IMR-90 (cell line): Measurements from ENCODE around the gene SAMD8. TPM values are rescaled to one million over a fixed set of nuclear protein-coding genes. Genes with fewer than 3 reads are reported as not detected.

Experiments
- ATAC-seq: fragments of 200-7000 bp; cut with Tn5 transposase; 2 replicates; pipeline ENCODE4 v1.9.1; 2020; ENCODE audit warnings: low read depth, mild to moderate bottlenecking, moderate library complexity
- BruUV-seq: library from RNA; stranded (reverse); fragments of 400-500 nt; replicated peaks from 2 replicates; lab custom pipeline; 2021; lab: Mats Ljungman, UMichigan
- CTCF ChIA-PET: fragments of 300-600 bp; formaldehyde crosslinking; extraction: SDS; loops from one replicate; lab custom pipeline; 2021; ENCODE audit warnings: antibody characterized with exemption; lab: Yijun Ruan, JAX
- POLR2A ChIA-PET: fragments of 300-600 bp; sonication (Branson Sonifier 250); formaldehyde crosslinking; loops from one replicate; lab custom pipeline; 2022; ENCODE audit warnings: antibody characterized with exemption; ENCODE audit not compliant: unreplicated experiment; lab: Charles Lee
- DNase-seq: peaks from one replicate; pipeline ENCODE4 v3.0.0; 2013
- H2AFZ ChIP-seq: replicated peaks from 2 replicates; pipeline ENCODE3; 2013; ENCODE audit warnings: low read length, mild to moderate bottlenecking; ENCODE audit not compliant: poor library complexity
- H2AK5ac ChIP-seq: 2 replicates; pipeline ENCODE4 v1.6.1; 2013; ENCODE audit warnings: low read depth, low read length, inconsistent platforms
- H2AK9ac ChIP-seq: replicated peaks from 2 replicates; pipeline ENCODE3; 2013; ENCODE audit warnings: mild to moderate bottlenecking, low read depth, low read length, moderate library complexity; ENCODE audit not compliant: poor library complexity
- H2BK120ac ChIP-seq: 2 replicates; pipeline ENCODE4 v1.6.1; 2013; ENCODE audit warnings: low read depth, low read length, inconsistent platforms
- H2BK15ac ChIP-seq: 3 replicates; pipeline ENCODE4 v1.6.1; 2013; ENCODE audit warnings: low read depth, low read length, inconsistent platforms
- H2BK20ac ChIP-seq: 2 replicates; pipeline ENCODE4 v1.6.1; 2013; ENCODE audit warnings: low read depth, mild to moderate bottlenecking, inconsistent platforms, low read length, moderate library complexity
- H2BK5ac ChIP-seq: 2 replicates; pipeline ENCODE4 v1.6.1; 2013; ENCODE audit warnings: mild to moderate bottlenecking, low read depth, low read length, inconsistent platforms; ENCODE audit not compliant: poor library complexity, severe bottlenecking
- H3K14ac ChIP-seq: replicated peaks from 2 replicates; pipeline ENCODE4 v1.6.1; 2013; ENCODE audit warnings: low read depth, low read length, inconsistent platforms
- H3K18ac ChIP-seq: 2 replicates; pipeline ENCODE4 v1.6.1; 2013; ENCODE audit warnings: low read depth, low read length, control low read depth
- H3K23ac ChIP-seq: 2 replicates; pipeline ENCODE4 v1.6.1; 2013; ENCODE audit warnings: low read depth, low read length, inconsistent platforms
- H3K27ac ChIP-seq: 2 replicates; pipeline ENCODE4 v1.5.1; 2013; ENCODE audit warnings: mild to moderate bottlenecking, control low read depth, low read length; ENCODE audit not compliant: insufficient read depth
- H3K27me3 ChIP-seq: 2 replicates; pipeline ENCODE4 v1.6.1; 2013; ENCODE audit warnings: low read length; ENCODE audit not compliant: control insufficient read depth, insufficient read depth
- H3K36me3 ChIP-seq: 2 replicates; pipeline ENCODE4 v1.6.1; 2013; ENCODE audit warnings: low read length, mixed read lengths; ENCODE audit not compliant: control insufficient read depth, insufficient read depth
- H3K4ac ChIP-seq: 2 replicates; pipeline ENCODE4 v1.6.1; 2013; ENCODE audit warnings: low read depth, low read length, inconsistent platforms
- H3K4me1 ChIP-seq: 2 replicates; pipeline ENCODE4 v1.6.1; 2013; ENCODE audit warnings: low read length, mixed read lengths; ENCODE audit not compliant: control insufficient read depth, insufficient read depth
- H3K4me2 ChIP-seq: 2 replicates; pipeline ENCODE4 v1.6.1; 2013; ENCODE audit warnings: low read depth, mild to moderate bottlenecking, control low read depth, low read length, moderate library complexity
- H3K4me3 ChIP-seq: 2 replicates; pipeline ENCODE4 v1.5.1; 2013; ENCODE audit warnings: low read depth, mild to moderate bottlenecking, control low read depth, low read length, moderate library complexity; ENCODE audit not compliant: insufficient read depth
- H3K56ac ChIP-seq: 2 replicates; pipeline ENCODE4 v1.6.1; 2013; ENCODE audit warnings: low read length, inconsistent platforms; ENCODE audit not compliant: insufficient read depth; ENCODE audit errors: extremely low read depth
- H3K79me1 ChIP-seq, 2 experiments: 2 replicates each; pipeline ENCODE4 v1.6.1; 2013; ENCODE audit warnings: low read length in 2 of 2, inconsistent platforms in 1 of 2, low read depth in 1 of 2
- H3K9ac ChIP-seq: 2 replicates; pipeline ENCODE4 v1.6.1; 2013; ENCODE audit warnings: low read depth, low read length, control low read depth
- H3K9me1 ChIP-seq: 2 replicates; pipeline ENCODE4 v1.6.1; 2013; ENCODE audit warnings: low read length, inconsistent platforms; ENCODE audit not compliant: insufficient read depth
- H3K9me3 ChIP-seq: 2 replicates; pipeline ENCODE4 v1.6.1; 2013; ENCODE audit warnings: low read length; ENCODE audit not compliant: control insufficient read depth, insufficient read depth
- H4K20me1 ChIP-seq: 2 replicates; pipeline ENCODE4 v1.6.1; 2013; ENCODE audit warnings: low read length, inconsistent platforms; ENCODE audit not compliant: insufficient read depth
- H4K5ac ChIP-seq: 2 replicates; pipeline ENCODE4 v1.6.1; 2013; ENCODE audit warnings: mild to moderate bottlenecking, low read depth, low read length, control low read depth
- H4K8ac ChIP-seq, 2 experiments: 2 replicates each; pipeline ENCODE4 v1.6.1; 2013; ENCODE audit warnings: low read depth in 2 of 2, low read length in 2 of 2, control low read depth in 1 of 2, inconsistent platforms in 1 of 2
- H4K91ac ChIP-seq: 2 replicates; pipeline ENCODE4 v1.6.1; 2013; ENCODE audit warnings: low read depth, low read length, inconsistent platforms; ENCODE audit not compliant: insufficient read depth
- CEBPB ChIP-seq: IDR thresholded peaks from 2 replicates; pipeline ENCODE4 v1.6.1; 2012; ENCODE audit warnings: low read depth, low read length, improper control_type of control experiment
- FOS ChIP-seq: fragments of 150-350 bp; IDR thresholded peaks from 2 replicates; pipeline ENCODE4 v1.6.1; 2016; ENCODE audit warnings: low read depth, low read length
- MXI1 ChIP-seq: IDR thresholded peaks from 2 replicates; pipeline ENCODE4 v1.6.1; 2012; ENCODE audit warnings: low read depth, mild to moderate bottlenecking, low read length, moderate library complexity, borderline replicate concordance
- NFE2L2 ChIP-seq: fragments of 150-350 bp; IDR thresholded peaks from 2 replicates; pipeline ENCODE4 v1.6.1; 2016; ENCODE audit warnings: low read depth, mild to moderate bottlenecking, low read length
- RAD21 ChIP-seq: IDR thresholded peaks from 2 replicates; pipeline ENCODE4 v1.6.1; 2012; ENCODE audit warnings: low read length, improper control_type of control experiment
- SMC3 ChIP-seq: fragments of 150-350 bp; IDR thresholded peaks from 2 replicates; pipeline ENCODE4 v1.6.1; 2016; ENCODE audit warnings: low read depth, mild to moderate bottlenecking, antibody characterized with exemption, low read length, moderate library complexity
- WGBS, 2 experiments: methylation state at CpG; one replicate each; pipeline versions ENCODE4 v1.1.5 to v1.1.7; 2013; ENCODE audit warnings: missing lambda C conversion rate in 2 of 2; ENCODE audit not compliant: insufficient read length in 1 of 2; ENCODE audit errors: extremely low coverage in 2 of 2; 5-methylcytosine and 5-hydroxymethylcytosine counted together
- dilution Hi-C: fragments of 300-500 bp; cut with HindIII; formaldehyde crosslinking; loops from one replicate; pipeline ENCODE4 v1.14.3; 2018; ENCODE audit warnings: low sequenced_read_pairs; ENCODE audit not compliant: unreplicated experiment
- in situ Hi-C: fragments of 300-500 bp; cut with MboI; formaldehyde crosslinking; loops from 3 replicates; pipeline ENCODE4 v1.14.3; 2019; ENCODE audit warnings: low sequenced_read_pairs, inconsistent platforms, mixed read lengths
- intact Hi-C: fragments of 100-400 bp; cut with micrococcal nuclease; formaldehyde crosslinking; loops from 2 replicates; pipeline ENCODE4 v1.10.0; 2022
- polyA plus RNA-seq, 3 experiments: library from polyadenylated mRNA; depleted of rRNA; stranded (reverse); fragments of >200 nt; gene quantifications; 2 replicates each; pipeline ENCODE4 v1.2.3, GENCODE V29; 2012; ENCODE audit warnings: low replicate concordance in 1 of 3
- total RNA-seq: library from RNA; depleted of rRNA; stranded (reverse); fragments of >200 nt; gene quantifications from 2 replicates; pipeline ENCODE4 v1.2.3, GENCODE V29; 2012
- TF ChIP-seq, protein P1 (sequence below): fragments of 150-350 bp; IDR thresholded peaks from 2 replicates; pipeline ENCODE4 v1.6.1; 2017; ENCODE audit warnings: mild to moderate bottlenecking, antibody characterized with exemption, low read length, low read depth
- TF ChIP-seq, protein P2 (sequence below): conservative IDR thresholded peaks from 2 replicates; pipeline ENCODE4 v1.5.1; 2012; ENCODE audit warnings: mild to moderate bottlenecking, low read depth, low read length, improper control_type of control experiment

SAMD8 gene
- total and polyA plus RNA-seq, 2 of the 4 experiments (the other 2 are of a cell fraction), result 10.1 to 28.7 TPM

DNA sequence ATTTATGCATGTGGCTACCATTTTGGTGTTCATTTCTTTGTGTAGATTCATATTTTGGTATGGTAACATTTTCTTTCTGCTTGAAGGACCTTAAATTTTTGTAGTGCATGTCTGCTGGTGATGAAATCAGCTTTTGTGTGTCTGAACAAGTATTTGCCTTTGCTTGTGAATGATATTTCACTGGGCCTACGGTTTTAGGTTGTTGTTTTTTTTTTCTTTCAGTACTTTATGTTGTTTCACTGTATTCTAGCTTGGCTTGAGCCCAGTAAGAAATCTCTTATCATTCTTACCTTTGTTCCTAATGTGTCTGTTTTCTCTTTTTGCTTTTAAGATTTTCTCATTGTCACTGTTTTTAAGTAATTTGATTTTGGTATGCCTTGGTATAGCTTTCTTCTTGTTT is 31.9 kb downstream of the SAMD8 start:
- no peak overlapping the region for H4K91ac ChIP-seq
- H3K4ac ChIP-seq, result no peak overlapping the region
- no TSS peak for BruUV-seq
- no peak overlapping the region for H3K23ac ChIP-seq
- no peaks in the 10 kb centered on the region for H3K36me3 ChIP-seq
- no peak overlapping the region for H2BK15ac ChIP-seq
- H3K18ac ChIP-seq, result peak overlapping the region; percentile 18; the same call in 1 of the 2 replicates
- no peak overlapping the region for H2AFZ ChIP-seq
- H3K4me3 ChIP-seq, result no peak overlapping the region
- no peak overlapping the region; the same call in 1 of the 2 replicates for H3K27ac ChIP-seq
- H3K79me1 ChIP-seq, result peaks cover 16 to 49% of the 10 kb centered on the region in 2 experiments
- H3K4me1 ChIP-seq, result no peaks in the 10 kb centered on the region
- DNase-seq, result peak; percentile 32
- no peak overlapping the region for H3K14ac ChIP-seq
- no CpG with 5 or more reads among the region's 1 CpG for WGBS, 2 experiments
- no peak overlapping the region for H2BK120ac ChIP-seq
- TF ChIP-seq CEBPB (peak; percentile 4; the same call in 1 of the 2 replicates), FOS (no peak), MXI1 (no peak), SMC3 (no peak), RAD21 (no peak), NFE2L2 (no peak)
- TF ChIP-seq, protein P1, sequence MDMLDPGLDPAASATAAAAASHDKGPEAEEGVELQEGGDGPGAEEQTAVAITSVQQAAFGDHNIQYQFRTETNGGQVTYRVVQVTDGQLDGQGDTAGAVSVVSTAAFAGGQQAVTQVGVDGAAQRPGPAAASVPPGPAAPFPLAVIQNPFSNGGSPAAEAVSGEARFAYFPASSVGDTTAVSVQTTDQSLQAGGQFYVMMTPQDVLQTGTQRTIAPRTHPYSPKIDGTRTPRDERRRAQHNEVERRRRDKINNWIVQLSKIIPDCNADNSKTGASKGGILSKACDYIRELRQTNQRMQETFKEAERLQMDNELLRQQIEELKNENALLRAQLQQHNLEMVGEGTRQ, result no peak
- TF ChIP-seq, protein P2, sequence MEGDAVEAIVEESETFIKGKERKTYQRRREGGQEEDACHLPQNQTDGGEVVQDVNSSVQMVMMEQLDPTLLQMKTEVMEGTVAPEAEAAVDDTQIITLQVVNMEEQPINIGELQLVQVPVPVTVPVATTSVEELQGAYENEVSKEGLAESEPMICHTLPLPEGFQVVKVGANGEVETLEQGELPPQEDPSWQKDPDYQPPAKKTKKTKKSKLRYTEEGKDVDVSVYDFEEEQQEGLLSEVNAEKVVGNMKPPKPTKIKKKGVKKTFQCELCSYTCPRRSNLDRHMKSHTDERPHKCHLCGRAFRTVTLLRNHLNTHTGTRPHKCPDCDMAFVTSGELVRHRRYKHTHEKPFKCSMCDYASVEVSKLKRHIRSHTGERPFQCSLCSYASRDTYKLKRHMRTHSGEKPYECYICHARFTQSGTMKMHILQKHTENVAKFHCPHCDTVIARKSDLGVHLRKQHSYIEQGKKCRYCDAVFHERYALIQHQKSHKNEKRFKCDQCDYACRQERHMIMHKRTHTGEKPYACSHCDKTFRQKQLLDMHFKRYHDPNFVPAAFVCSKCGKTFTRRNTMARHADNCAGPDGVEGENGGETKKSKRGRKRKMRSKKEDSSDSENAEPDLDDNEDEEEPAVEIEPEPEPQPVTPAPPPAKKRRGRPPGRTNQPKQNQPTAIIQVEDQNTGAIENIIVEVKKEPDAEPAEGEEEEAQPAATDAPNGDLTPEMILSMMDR, result no peak
- H3K9ac ChIP-seq, result no peak overlapping the region
- no peak overlapping the region for H3K4me2 ChIP-seq
- no peak for ATAC-seq
- H4K20me1 ChIP-seq, result peaks cover 23% of the 10 kb centered on the region
- CTCF ChIA-PET, result no interaction called here
- no peak overlapping the region for H2AK9ac ChIP-seq
- H3K56ac ChIP-seq, result no peak overlapping the region
- H2BK5ac ChIP-seq, result peak overlapping the region; percentile 70
- no peak overlapping the region for H2BK20ac ChIP-seq
- in situ Hi-C loops, result no loop called here
- H3K9me3 ChIP-seq, result no peaks in the 10 kb centered on the region
- intact Hi-C loops, result no loop called here
- POLR2A ChIA-PET, result no interaction called here
- no peak overlapping the region for H2AK5ac ChIP-seq
- no peaks in the 10 kb centered on the region for H3K27me3 ChIP-seq
- H4K5ac ChIP-seq, result peak overlapping the region; percentile 59; the same call in 1 of the 2 replicates
- dilution Hi-C loops, result no loop called here
- no peak overlapping the region; a peak in 1 of 4 replicates for H4K8ac ChIP-seq
- H3K9me1 ChIP-seq, result peaks cover 10% of the 10 kb centered on the region
